Measurements from ENCODE around the gene GCDH. TPM values are rescaled to one million over a fixed set of nuclear protein-coding genes. Genes with fewer than 3 reads are reported as not detected.
"Not testable (repeated sequence)": the region's sequence is repeated elsewhere in the genome, so short reads cannot be mapped to it uniquely, and the experiment has no call there.

GCDH gene
- total RNA-seq, 1 experiment from 2014 or later, result 25.9 TPM

DNA sequence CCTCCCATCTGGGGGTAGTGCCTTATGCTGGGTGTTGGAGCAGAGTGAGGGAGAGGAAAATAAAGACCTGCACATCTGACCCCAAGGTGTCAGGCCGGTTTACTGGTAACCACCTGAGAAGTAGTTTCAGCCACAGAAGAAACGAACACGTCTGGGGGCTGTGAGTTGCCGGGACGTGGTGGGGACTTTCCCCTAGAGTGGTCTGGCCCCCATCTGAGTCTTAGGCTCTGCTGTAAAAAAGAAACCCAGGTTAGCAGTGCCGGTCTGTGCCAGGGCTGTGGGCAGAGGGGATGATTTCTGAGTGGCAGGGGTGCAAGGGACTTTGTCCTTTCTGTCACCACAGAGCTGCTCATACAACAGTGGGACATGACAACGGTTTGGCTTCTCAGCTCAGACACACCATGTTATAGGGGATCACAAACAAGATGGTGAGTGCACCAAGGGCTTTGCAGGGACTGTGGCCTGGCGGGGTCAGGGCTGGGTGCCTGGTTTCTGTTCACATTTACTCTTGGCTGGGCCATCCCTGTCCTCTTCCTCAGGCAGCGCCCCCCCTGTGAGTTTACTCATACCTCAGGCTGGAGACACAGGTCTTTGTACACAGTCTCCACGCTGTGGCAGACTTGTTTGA is 9.0 kb downstream of the GCDH start:
- H3K4me3 ChIP-seq, result no peak overlapping the region
- no peaks in the 10 kb centered on the region for H3K9me3 ChIP-seq (replicated peaks)
- no peaks in the 10 kb centered on the region for H3K4me1 ChIP-seq (replicated peaks)
- peaks cover 17% of the 10 kb centered on the region for H3K36me3 ChIP-seq
- no peaks in the 10 kb centered on the region for H3K27me3 ChIP-seq (replicated peaks)
- no peak overlapping the region for H3K27ac ChIP-seq
- DNase-seq (ENCODE audit: low read depth in 1 of 2, low spot score in 2 of 2), result no peak

DNA sequence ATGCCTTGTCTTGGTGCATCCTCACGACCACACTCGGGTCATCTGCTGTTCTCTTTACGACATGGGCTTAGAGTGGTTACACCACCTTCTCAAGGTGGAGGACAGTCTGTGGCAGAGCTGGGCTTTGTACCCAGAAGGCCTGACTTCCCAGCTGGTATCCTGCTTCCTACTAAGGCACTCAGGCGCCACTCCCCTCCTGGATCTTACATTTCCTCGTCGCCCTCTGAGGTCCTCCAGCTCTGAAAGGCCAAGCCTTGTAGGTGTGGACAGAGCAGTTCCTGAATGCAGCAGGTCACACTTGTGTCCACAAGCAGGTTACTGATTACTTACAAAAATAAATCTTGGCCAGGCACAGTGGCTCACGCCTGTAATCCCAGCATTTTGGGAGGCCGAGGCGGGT is 16.2 kb downstream of the GCDH start:
- no peaks in the 10 kb centered on the region for H3K27me3 ChIP-seq (replicated peaks)
- H3K4me3 ChIP-seq, result no peak overlapping the region
- no peak overlapping the region for H3K27ac ChIP-seq
- no peaks in the 10 kb centered on the region for H3K4me1 ChIP-seq (replicated peaks)
- H3K36me3 ChIP-seq, result no peaks in the 10 kb centered on the region
- H3K9me3 ChIP-seq (replicated peaks), result no peaks in the 10 kb centered on the region
- no peak for DNase-seq (ENCODE audit: low read depth in 1 of 2, low spot score in 2 of 2)

DNA sequence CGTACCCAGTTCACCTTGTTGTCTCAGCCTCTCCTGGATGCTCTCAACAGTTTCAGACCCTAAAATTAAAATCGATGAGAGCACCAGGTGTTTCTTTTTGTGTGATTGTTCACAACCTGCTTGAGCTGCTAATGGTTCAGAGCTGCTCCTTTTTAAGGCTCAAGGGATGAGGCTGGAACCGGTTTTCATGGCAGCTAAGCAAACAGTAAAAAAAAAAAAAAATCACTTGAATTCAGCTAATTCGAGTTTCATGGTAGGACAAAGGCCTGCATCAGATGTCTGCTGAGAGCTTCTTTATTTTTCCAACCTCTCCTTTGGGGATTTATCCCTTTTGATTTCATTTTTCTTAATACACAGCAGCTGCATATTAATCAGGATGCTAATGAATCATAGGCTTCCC is 21.6 kb downstream of the GCDH start:
- H3K9me3 ChIP-seq (replicated peaks), result no peaks in the 10 kb centered on the region
- DNase-seq (ENCODE audit: low read depth in 1 of 2, low spot score in 2 of 2), result no peak
- no peak overlapping the region for H3K4me3 ChIP-seq
- no peak overlapping the region for H3K27ac ChIP-seq
- peaks cover 15% of the 10 kb centered on the region for H3K4me1 ChIP-seq (replicated peaks)
- H3K36me3 ChIP-seq, result no peaks in the 10 kb centered on the region
- H3K27me3 ChIP-seq (replicated peaks), result no peaks in the 10 kb centered on the region

DNA sequence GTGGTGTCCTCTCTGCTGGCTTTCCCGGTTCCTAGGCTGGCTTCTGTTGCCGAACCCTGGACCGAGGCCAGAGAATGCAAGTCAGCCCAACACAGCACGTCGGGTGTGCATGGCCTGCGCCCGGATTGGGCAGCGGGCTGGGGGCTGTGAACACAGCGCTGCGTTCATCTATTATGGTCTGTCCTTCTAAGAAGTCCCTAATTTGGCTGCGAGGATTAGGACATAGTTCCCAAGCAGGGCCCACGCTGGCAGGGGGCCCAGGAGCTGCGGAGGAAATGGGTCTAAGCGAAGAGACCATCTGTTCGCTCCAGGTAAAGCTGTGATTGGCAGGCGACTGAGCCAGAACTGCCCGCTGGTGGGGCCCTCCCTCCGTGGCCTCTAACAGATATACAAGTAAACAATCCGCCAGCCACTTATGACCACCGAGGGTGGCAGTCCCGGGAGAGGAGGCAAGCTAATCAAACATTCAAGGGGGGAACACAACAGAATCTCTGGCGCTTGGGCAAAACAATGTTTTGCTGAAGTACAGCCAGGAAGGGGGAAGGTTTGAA is 22.1 kb downstream of the GCDH start:
- DNase-seq (ENCODE audit: low read depth in 1 of 2, low spot score in 2 of 2), result peak; percentile 60 to 67
- no peak overlapping the region for H3K4me3 ChIP-seq
- H3K27me3 ChIP-seq (replicated peaks), result no peaks in the 10 kb centered on the region
- no peak overlapping the region for H3K27ac ChIP-seq
- no peaks in the 10 kb centered on the region for H3K36me3 ChIP-seq
- no peaks in the 10 kb centered on the region; the same call in 1 of the 2 replicates for H3K9me3 ChIP-seq (replicated peaks)
- peaks cover 15% of the 10 kb centered on the region for H3K4me1 ChIP-seq (replicated peaks)

DNA sequence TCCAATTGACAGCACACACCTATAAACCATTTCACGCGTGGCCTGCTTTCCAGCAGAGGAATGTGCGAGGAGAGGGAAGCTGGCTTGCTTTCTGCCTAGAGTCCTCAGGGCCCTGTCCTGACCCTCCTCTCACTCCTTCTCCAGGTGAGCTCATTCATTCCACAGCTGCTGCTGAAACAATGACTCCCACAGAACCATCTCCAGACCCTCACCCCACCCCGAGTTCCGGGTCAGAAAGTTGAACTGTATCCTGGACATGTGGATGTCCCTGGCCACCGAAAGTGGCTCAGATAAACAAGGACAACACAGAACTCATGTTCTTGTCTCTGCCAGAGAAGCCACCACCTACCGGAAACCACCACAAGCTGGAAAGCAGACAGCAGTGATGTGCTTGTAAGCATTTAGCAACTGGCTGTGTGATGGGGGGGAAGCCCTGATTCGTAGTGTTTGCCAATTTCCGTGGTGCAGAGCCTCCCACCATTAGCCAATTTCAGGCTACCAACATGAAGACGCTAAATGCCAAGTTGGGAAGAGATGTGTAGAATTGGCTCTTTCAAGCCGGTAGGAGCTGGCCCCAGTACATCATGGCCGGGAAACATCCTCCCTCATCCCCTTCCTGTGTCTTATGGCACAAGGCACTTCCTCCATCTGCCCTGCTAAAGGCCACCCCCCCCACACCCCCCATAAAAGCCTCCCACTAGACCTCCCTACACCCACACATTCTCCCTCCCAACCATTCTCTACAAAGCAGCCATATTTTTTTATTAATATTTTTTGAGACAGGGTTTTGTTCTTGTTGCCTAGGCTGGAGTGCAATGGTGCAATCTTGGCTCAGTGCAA is 23.1 kb downstream of the GCDH start:
- Histone ChIP-seq H3K36me3 (no peaks in the 10 kb centered on the region), H3K27ac (no peak overlapping the region)
- no peak for DNase-seq (ENCODE audit: low read depth in 1 of 2, low spot score in 2 of 2)

DNA sequence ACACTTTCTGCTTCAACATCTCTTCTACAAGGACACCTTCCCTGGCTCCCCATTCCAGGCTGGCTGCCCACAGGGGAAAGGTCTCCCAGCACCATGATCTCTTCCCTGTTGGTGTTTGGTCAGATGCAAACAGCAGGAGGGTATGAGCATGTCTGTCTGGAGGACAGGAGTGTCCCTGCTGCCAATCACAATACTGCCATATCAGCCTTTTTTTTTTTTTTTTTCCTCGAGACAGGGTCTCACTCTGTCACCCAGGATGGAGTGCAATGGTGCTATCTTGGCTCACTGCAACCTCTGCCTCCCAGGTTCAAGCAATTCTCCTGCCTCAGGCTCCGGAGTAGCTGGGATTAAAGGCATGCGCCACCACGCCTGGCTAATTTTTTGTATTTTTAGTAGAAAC is 24.9 kb downstream of the GCDH start:
- not testable (repeated sequence) for DNase-seq (ENCODE audit: low read depth in 1 of 2, low spot score in 2 of 2); H3K27me3 ChIP-seq (replicated peaks); H3K36me3 ChIP-seq; H3K9me3 ChIP-seq (replicated peaks); H3K27ac ChIP-seq; H3K4me3 ChIP-seq
- H3K4me1 ChIP-seq (replicated peaks), result peaks cover 23% of the 10 kb centered on the region

More for the DNA sequence above, 23.1 kb downstream of the GCDH start:
- peaks cover 9% of the 10 kb centered on the region for H3K9me3 ChIP-seq (replicated peaks)
- no peak overlapping the region for H3K4me3 ChIP-seq
- no peaks in the 10 kb centered on the region for H3K27me3 ChIP-seq (replicated peaks)
- peaks cover 18% of the 10 kb centered on the region for H3K4me1 ChIP-seq (replicated peaks)

DNA sequence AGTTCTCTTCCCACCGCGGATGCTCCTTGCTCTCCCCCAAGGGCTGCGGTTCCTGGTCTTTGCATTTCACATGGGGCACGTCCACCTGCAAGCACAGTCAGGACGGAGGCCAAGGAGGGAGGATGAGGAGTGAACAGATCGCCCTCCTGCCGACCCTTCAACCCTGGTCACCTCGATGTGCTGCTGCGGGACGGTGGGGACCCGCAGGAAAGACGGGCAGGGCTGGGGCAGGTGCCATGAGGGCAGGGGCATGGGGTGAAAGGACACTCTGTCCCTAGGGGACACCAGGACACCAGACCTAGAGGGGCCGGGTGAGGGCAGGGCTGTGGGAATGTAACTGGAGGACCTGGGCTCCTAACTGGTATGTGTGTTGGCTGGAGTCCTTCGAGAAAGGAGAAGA is 27.3 kb downstream of the GCDH start:
- H3K4me1 ChIP-seq (replicated peaks), result peaks cover 17% of the 10 kb centered on the region
- peaks cover 9% of the 10 kb centered on the region for H3K9me3 ChIP-seq (replicated peaks)
- H3K4me3 ChIP-seq, result no peak overlapping the region
- H3K36me3 ChIP-seq, result peaks cover 10% of the 10 kb centered on the region
- H3K27me3 ChIP-seq (replicated peaks), result no peaks in the 10 kb centered on the region
- H3K27ac ChIP-seq, result no peak overlapping the region
- no peak for DNase-seq (ENCODE audit: low read depth in 1 of 2, low spot score in 2 of 2)

DNA sequence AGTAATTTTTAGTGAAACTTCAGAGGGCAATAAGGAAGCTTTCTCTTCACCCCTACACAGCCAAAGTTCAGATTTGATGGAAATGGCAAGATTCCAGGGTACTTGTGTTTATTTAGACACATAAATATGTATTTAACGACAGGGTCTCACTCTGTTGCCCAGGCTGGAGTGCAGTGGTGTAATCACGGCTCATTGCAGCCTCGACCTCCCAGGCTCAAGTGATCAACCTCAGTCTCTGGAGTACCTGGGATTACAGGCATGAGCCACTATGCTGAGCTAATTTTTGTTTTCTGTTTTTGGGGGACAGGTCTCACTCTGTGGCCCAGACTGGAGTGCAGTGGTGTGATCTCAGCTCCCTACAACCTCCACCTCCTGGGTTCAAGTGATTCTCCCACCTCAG is 30.1 kb downstream of the GCDH start:
- Histone ChIP-seq H3K9me3 (replicated peaks) (peaks cover 9% of the 10 kb centered on the region), H3K4me3 (no peak overlapping the region), H3K27me3 (replicated peaks) (no peaks in the 10 kb centered on the region), H3K36me3 (peaks cover 36% of the 10 kb centered on the region), H3K27ac (no peak overlapping the region), H3K4me1 (replicated peaks) (peaks cover 8% of the 10 kb centered on the region)
- DNase-seq (ENCODE audit: low read depth in 1 of 2, low spot score in 2 of 2), result no peak

DNA sequence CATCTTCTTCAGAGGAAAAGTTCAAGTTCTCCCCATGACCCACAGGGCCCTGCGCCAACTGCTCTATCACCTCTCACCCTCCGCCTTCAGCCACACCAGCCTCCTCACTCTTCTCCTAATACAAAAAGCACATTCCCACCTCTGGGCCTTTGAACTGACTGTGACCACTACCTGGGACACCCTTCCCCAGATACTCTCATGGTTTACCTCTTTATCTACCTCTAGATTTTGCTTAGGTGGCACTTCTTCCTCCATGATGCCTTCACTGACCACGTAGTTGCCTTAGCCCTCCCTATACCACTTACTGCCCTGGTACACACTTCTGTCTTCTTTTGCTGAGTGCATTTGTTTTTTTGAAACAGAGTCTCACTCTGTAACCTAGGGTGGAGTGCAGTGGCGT is 32.0 kb downstream of the GCDH start:
- no peak for DNase-seq (ENCODE audit: low read depth in 1 of 2, low spot score in 2 of 2)
- Histone ChIP-seq H3K4me1 (replicated peaks) (peaks cover 8% of the 10 kb centered on the region), H3K27ac (no peak overlapping the region), H3K4me3 (no peak overlapping the region), H3K36me3 (peaks cover 51% of the 10 kb centered on the region), H3K27me3 (replicated peaks) (no peaks in the 10 kb centered on the region), H3K9me3 (replicated peaks) (peaks cover 9% of the 10 kb centered on the region)

DNA sequence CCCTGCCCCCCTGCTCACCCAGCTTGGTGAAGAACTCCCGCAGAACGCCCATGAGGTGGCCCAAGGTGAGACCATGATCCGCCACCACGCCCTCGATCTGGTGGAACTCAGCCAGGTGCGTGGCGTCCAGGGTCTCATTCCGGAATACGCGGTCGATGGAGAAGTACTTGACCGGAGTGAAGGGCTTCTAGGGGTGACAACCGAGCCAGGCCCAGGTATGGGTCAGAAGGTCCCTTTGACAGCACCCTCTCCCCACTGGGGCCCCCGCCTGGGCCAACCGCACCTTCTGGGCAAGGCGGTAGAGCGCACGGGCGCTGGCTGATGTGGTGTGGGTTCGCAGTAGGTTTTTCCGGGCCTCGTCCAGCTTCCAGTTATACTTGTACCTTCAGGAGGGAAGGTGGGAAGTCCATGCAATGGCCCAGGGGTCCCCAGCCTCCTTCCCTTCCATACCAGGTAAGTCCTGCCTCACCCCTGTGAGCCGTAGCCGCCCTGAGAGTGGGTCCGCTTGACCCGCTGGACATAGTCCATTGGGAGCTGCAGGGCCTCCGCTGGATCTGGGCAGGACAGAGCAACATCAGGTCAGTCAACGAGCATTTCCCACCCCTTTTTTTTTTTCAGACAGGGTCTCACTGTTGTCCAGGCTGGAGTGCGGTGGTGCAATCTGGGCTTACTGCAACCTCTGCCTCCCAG is 33.8 kb downstream of the GCDH start:
- H3K4me3 ChIP-seq, result no peak overlapping the region
- no peak for DNase-seq (ENCODE audit: low read depth in 1 of 2, low spot score in 2 of 2)
- no peaks in the 10 kb centered on the region for H3K4me1 ChIP-seq (replicated peaks)
- no peaks in the 10 kb centered on the region for H3K9me3 ChIP-seq (replicated peaks)
- no peak overlapping the region for H3K27ac ChIP-seq
- H3K36me3 ChIP-seq, result peaks cover 68% of the 10 kb centered on the region
- H3K27me3 ChIP-seq (replicated peaks), result no peaks in the 10 kb centered on the region

DNA sequence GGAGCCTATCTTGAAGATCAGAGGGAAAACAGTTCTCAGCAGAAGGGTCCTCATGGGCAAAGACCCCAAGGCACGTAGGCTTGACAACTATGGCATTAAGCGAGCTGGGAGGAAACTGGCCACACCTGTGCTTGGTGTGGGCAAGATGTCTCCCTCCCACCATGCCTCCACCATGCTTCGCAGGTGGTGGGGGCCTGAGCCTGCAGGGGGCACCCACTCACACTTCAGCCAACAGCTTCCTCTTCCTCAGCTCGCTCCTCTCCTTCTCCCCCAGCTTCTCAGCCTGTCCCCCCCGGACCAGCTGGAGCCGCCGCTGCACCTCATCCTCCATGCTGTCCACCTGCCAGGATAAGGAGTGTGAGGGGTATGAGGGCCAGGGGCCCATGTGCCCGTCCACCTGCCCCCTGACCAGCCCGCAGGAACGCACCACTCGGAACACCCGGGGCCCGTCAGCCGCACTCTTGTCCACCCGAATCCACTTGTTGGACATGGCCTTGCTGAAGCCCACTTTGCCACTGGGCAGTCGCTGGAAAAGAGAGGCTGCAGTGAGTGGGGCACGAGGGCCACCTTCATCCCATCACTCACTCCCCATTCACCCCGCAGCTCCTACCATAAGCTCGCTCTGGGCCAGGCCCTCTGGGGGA is 39.2 kb downstream of the GCDH start:
- Histone ChIP-seq H3K27ac (no peak overlapping the region), H3K9me3 (replicated peaks) (no peaks in the 10 kb centered on the region), H3K36me3 (peaks cover 59% of the 10 kb centered on the region), H3K27me3 (replicated peaks) (no peaks in the 10 kb centered on the region), H3K4me3 (no peak overlapping the region), H3K4me1 (replicated peaks) (peaks cover 13% of the 10 kb centered on the region)
- DNase-seq (ENCODE audit: low read depth in 1 of 2, low spot score in 2 of 2), result no peak

DNA sequence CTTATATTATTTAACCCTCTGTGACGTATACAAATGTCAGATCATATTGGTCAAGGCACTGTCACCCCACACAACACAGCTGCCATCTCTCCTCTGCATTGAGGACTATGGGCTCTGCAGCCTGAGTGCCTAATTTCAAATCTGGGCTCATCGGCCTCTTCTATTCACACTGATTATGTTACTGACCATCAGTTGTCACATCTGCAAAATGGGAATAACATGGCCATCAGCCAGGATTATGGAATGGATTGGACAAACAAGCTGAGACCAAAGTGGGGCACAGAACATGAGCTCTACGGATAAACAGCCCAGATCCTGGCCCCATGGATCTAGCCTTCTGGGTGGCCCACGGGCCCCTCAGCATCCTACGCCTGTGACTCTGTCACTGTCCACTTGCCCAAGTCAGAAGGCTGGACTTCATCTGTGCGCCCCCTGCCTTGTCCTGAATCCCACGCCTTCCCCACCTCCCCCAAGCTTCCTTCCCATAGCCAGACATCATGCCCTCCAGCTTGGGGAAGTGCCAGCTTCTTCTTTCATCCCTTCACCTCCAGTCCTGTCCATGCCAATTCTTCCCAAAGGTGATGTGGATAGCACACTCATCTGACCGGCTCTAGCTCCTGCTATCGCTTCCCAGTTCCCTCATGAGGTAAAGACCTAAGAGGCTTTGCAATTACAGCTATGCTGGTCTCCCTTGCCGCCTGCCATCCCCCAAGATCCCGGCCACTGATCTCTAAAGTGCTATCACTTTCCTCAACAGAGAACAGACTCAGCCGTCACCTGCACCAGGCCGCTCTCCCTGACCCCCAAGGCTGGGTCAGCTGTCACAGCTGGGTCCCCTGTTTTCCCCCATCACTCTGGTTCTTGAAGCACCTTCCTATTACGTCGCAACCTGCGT is 41.7 kb downstream of the GCDH start:
- Histone ChIP-seq H3K9me3 (replicated peaks) (no peaks in the 10 kb centered on the region), H3K27me3 (replicated peaks) (no peaks in the 10 kb centered on the region), H3K36me3 (peaks cover 39% of the 10 kb centered on the region), H3K4me3 (peak overlapping the region; percentile 82), H3K4me1 (replicated peaks) (peaks cover 17% of the 10 kb centered on the region), H3K27ac (peak overlapping the region; percentile 24; the same call in 1 of the 2 replicates)
- no peak for DNase-seq (ENCODE audit: low read depth in 1 of 2, low spot score in 2 of 2)

Measured in SJSA1 (cell line).